ENCODE results near the gene SLC16A3.

SLC16A3 gene

DNA sequence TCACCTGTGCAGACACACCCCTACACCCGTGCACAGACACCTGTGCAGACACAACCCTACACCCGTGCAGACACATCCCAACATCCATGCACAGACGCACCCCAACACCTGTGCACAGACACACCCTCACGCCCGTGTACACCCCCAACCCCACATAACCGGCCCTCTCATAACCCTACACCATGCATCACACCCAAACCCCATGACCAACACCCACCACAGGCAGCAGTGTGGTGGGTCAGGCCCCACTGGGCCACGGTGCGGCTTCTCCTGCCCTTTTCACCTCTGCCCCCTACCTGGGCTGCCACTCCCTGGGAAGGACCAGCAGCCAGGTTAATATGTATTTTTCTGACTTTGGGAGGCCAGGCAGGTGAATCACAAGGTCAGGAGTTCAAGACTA is 4.2 kb upstream of the SLC16A3 start:
- DNase-seq: no peak

GRCh38 chr17:82225368-82226029 is 3.3 kb upstream of the SLC16A3 start:
- no peak for DNase-seq

DNA sequence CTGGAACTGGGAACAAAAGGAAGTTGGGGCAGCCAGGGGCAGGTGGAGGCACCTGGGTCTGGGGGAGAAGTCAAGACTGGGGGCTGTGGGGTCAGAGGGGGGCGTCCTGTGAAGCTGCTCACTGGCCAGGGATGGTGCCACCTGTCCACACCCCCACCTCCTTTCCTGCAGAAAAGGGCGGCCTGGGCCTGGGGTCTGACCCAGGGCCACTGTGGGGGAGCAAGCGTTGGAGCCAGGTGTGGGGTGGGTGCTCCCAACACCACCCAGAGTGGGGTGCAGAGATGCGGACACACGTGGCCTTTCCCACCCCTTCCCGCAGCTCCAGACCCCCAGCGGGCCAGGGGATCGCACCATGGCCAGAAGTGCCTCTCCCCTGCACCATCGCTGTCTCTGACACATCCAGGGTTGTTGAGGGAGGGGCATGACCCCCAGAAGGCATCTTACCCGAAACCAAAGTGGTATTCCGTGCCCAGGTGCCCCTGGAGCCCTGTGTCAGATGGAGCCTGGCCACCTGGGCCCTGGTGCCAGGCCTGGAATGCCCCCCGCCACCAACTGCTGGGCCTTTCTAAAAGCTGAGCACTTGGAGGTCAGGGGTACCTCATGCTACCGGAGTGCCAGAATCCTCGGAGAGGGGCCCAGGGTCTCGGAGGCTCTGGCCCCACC is 2.6 kb upstream of the SLC16A3 start:
- DNase-seq: no peak

GRCh38 chr17:82226809-82227628 is 1.8 kb upstream of the SLC16A3 start:
- DNase-seq: no peak

GRCh38 chr17:82227629-82228277 is 1.1 kb upstream of the SLC16A3 start:
- DNase-seq: peak; percentile 48

DNA sequence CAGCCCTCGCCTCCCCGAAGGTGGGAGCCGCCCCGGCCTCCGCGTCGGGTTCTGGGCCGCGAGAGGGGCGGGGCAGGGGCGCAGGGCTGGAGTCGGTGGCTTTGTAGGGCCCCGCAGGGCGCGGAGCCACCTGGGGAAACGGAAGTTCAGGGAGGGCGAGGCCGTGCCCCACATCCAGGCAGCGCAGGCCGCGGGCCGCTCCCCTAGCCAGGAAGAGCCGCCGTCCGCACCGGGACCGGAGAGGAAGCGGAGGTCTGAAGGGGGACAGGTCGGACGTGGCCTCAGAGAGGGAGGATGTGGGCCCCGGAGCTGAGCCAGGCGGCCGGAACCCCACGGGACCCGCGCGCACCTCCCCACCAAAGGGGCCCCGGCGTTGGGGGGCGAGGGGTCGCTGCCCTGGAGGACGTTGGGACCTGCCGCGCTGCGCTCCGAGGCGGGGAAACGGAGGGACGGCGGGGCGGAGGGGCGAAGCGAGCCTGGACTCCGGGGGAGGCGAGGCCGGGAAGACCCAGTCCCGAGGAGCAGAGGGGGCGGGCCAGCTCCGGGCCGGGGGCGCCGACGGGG is 482 bp upstream of the SLC16A3 start:
- DNase-seq: peak; percentile 70

- DNase-seq: no peak
Measured at GRCh38 chr17:82229698-82230608, 1.1 kb downstream of the SLC16A3 start.

DNA sequence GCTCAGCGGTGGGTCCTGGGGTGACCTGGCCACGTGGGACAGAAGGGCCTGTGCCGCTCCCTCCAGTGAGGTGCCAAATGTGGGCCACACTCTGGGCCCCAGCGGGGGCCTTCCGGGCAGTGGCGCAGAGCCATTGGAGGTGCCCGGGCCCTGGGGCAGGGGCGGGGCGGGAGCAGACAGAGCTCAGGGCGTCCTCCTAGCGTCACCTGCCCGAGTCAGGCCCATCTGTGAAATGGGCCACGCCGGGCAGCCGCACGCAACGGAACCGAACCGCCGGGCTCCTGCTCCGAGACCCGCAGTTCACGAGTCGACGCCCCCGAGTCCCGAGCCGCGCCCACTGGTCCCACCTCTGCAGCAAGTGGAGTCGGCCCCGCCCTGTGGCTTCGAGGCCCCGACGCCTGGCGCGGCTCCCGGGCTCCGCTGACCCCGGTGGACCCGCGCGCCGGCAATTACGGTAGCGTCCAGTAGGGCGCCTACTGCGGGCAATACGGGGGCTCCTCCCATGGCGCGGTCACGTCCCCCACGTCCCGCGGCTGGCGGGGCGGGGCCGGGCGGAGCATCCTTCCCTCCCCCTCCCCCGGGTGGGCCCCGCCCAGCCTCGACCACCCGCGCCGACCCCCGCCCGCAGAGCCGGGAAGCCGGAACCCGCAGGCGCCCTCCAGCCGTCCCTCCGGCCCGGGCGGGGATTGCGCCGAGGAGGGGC is 1.9 kb downstream of the SLC16A3 start:
- peak; percentile 68 for DNase-seq

- no peak for DNase-seq
Measured at GRCh38 chr17:82231312-82231561, 2.4 kb downstream of the SLC16A3 start.

DNA sequence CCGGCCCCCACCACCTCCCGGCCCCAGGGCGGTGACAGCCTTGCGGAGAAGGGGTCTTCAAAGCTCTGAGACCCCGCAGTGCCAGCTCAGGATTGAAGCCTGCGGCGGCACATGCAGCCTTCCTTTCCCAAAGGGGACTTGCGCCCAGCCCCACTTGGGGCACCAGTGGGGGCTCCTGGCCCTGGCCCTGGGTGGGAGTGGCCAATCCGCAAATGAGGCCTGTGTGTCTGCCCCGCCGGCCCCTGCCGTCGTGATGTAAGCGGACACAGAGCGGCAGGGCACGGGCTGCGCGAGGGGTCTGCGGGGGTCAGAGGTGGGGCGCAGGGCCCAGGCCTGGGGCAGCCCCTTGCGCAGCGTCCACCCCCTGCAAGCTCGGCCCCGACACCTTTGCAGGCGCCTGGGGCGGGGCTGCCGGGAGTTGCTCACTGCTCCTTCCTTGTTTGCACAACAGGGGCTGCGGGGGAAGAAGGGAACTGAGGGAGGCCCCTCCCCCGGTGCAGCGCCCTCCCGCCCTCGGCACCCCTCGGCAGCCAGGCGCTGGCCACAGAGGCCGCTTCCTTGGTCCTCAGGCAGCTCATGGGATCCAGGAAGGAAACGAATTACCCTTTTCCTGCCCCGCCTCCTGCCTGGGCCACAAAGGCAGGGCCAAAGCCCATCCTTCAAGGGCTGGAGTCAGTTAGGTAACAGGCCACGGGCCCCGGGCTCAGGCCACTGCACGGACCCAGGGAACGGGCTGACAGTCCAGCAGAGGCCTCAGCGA is 2.9 kb downstream of the SLC16A3 start:
- DNase-seq: peak; percentile 59

DNA sequence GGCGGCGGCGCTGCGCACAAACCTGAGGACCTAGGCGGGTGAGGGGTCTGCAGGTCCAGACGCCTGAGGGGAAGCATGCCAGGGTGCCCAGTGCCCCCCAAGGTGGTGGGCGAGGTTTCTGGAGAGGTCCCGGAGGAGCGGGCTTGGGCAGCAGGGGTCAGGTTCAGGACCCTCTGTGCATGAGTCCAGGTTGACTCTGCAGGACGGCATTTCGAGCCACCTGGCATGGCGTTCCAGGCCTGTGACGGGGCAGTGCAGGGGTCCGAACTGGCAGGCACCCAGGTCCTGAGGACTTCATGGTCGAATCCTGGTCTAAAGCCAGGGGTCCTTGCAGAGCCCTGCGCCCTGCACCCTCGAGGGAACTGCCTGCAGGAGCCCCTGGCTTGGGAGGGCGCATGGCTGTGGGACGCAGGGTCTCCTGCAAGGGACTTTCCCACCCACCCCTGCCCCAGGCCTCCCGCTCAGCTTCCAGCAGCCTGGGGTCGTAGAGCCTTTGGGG is 3.5 kb downstream of the SLC16A3 start:
- DNase-seq: no peak

DNA sequence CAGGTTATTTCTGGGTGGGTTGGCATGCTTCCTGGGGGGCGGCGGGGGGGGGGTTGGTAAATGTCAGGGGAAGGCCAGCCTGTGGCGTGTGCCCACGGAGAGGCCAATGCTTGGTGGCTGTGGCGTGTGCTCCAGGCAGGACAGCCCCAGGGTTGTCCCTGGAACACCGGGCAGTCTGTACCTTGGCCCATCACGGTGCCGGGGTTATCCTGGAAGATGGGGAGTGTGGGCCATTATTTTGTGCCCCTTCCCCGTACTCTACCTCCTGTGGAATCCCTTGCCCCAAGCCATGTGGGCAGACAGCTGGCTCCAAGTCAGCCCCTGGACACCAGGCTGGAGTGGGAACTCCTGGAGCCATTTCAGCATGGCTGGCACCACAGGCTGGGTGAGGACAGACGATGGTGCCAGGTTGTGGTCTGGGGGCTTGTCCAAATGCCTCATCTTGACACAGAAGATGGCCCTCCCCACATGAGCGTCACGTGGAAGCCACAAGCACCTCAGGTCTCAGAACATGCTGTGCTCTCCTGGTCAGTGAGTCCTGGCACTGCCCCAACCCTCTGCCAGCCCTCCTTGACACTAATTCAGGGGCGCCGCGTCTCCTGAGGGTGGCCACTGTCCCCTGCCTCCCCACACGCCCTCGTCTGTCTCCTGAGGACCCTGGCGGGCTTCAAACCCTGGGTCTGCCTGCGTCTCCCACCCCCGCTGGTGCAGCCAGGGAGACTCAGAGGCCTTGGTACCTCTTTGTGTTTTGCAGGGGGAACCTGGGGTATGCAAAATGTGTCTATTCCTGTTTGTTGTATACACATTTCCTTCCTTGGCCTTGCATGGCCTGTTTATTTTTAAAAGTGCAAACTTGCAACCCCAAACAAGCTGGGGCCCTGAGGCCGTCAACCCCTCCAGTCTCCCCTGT is 4.3 kb downstream of the SLC16A3 start:
- no peak for DNase-seq

- DNase-seq: no peak
Measured at GRCh38 chr17:82234211-82235055, 5.6 kb downstream of the SLC16A3 start.

DNA sequence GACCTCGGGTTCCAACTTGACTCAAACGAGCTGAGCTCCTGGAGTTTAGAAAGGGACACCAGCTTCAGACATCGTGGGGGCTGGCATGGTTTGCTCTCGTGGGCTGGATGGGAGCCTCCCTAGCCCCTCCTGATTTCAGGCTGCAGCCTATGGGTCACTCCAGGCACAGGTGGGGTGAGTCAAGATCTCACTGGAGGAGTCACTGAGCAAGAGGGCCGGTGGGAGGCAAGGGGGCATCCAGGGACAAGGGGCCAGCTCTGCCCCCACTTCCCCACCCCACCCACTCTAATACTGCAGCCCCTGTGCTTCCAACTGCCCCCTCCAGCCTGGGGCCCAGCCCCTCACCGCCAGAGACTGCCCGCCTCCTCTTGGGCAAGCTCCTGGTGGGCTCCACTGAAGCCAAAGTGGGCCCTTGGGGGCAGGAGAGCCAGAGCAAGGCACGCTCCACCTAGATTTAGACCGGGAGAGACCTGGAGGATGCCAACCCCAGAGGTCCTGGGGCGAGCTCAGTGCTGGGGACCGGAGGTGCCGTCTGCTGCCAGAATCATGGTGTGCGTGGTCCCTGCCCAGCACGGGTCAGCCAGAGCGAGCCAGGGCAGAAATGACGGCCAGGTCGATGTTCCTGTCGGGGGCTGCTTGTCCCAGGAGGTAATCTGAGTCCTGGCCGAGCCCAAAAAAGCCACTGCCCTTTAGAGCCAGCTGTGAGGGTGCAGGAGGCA is 6.4 kb downstream of the SLC16A3 start:
- no peak for DNase-seq

GRCh38 chr17:82235775-82236141 is 6.9 kb downstream of the SLC16A3 start:
- DNase-seq: no peak

GRCh38 chr17:82236142-82236971 is 7.5 kb downstream of the SLC16A3 start:
- DNase-seq: peak; percentile 78

Data from activated T-cell treated with anti-CD3 and anti-CD28 coated beads, Interleukin-2, amount 50 U/mL, for 1 hour (primary cell).